H1 (cell line): Measurements from ENCODE around the gene EVI2B. TPM values are rescaled to one million over a fixed set of nuclear protein-coding genes. Genes with fewer than 3 reads are reported as not detected.

Experiments
- CTCF ChIA-PET: fragments of 300-600 bp; sonication (Branson Sonifier 250); formaldehyde crosslinking; loops from one replicate; lab custom pipeline; 2021; ENCODE audit not compliant: partially characterized antibody; lab: Charles Lee
- POLR2A ChIA-PET: fragments of 300-600 bp; sonication (Branson Sonifier 250); formaldehyde crosslinking; loops from one replicate; lab custom pipeline; 2021; ENCODE audit warnings: inconsistent platforms; ENCODE audit not compliant: partially characterized antibody; lab: Charles Lee
- DNase-seq, 2 experiments: peaks; one replicate each; pipeline versions ENCODE4 v3.0.0 to v3.0.0-alpha.2; 2010 to 2022; ENCODE audit warnings: low spot score in 2 of 2, low read depth in 1 of 2, mixed read lengths in 1 of 2
- FAIRE-seq: peaks from 2 replicates; lab custom pipeline; 2011; peaks lifted over from hg19 to GRCh38; lab: Jason Lieb, UNC
- H2AFZ ChIP-seq: 2 replicates; pipeline ENCODE4 v1.8.1; 2012; ENCODE audit warnings: low read length, inconsistent platforms
- H2AK5ac ChIP-seq: 2 replicates; pipeline ENCODE4 v1.6.1; 2013; ENCODE audit warnings: low read depth, low read length
- H2BK120ac ChIP-seq: replicated peaks from 2 replicates; pipeline ENCODE3; 2013; ENCODE audit warnings: low read depth, low read length, inconsistent platforms
- H2BK12ac ChIP-seq: 2 replicates; pipeline ENCODE4 v1.6.1; 2013; ENCODE audit warnings: low read depth, low read length
- H2BK15ac ChIP-seq: 2 replicates; pipeline ENCODE4 v1.6.1; 2013; ENCODE audit warnings: low read length
- H2BK20ac ChIP-seq: 2 replicates; pipeline ENCODE4 v1.6.1; 2013; ENCODE audit warnings: low read length
- H2BK5ac ChIP-seq: 2 replicates; pipeline ENCODE4 v1.6.1; 2013; ENCODE audit warnings: low read depth, low read length
- H3K14ac ChIP-seq: 2 replicates; pipeline ENCODE4 v1.6.1; 2013; ENCODE audit warnings: inconsistent platforms; ENCODE audit not compliant: insufficient read length
- H3K18ac ChIP-seq: 2 replicates; pipeline ENCODE4 v1.6.1; 2013; ENCODE audit warnings: low read length; ENCODE audit errors: extremely low read depth
- H3K23ac ChIP-seq: 2 replicates; pipeline ENCODE4 v1.6.1; 2013; ENCODE audit warnings: inconsistent platforms; ENCODE audit not compliant: insufficient read length
- H3K23me2 ChIP-seq: 2 replicates; pipeline ENCODE4 v1.6.1; 2013; ENCODE audit warnings: low read depth, low read length
- H3K27ac ChIP-seq: 2 replicates; pipeline ENCODE4 v1.6.1; 2011; ENCODE audit warnings: low read depth, low read length, inconsistent platforms
- H3K27me3 ChIP-seq, 4 experiments: replicated peaks in 1 of 4; 1 replicate in 1 of 4; 2 replicates in 3 of 4; pipeline versions ENCODE4 v1.6.1 to v1.8.1; 2011 to 2013; ENCODE audit warnings: low read length in 3 of 4, mild to moderate bottlenecking in 3 of 4, inconsistent platforms in 2 of 4, mixed read lengths in 2 of 4, moderate library complexity in 1 of 4; ENCODE audit not compliant: control insufficient read depth in 3 of 4, insufficient read depth in 3 of 4; ENCODE audit errors: extremely low read depth in 1 of 4
- H3K36me3 ChIP-seq, 4 experiments: 2 replicates each; pipeline versions ENCODE4 v1.6.1 to v1.8.1; 2011 to 2013; ENCODE audit warnings: mild to moderate bottlenecking in 4 of 4, low read length in 3 of 4, moderate library complexity in 2 of 4, control low read depth in 1 of 4, inconsistent platforms in 1 of 4; ENCODE audit not compliant: insufficient read depth in 4 of 4, control insufficient read depth in 2 of 4
- H3K4ac ChIP-seq: replicated peaks from 2 replicates; pipeline ENCODE3; 2013; ENCODE audit warnings: low read length, low read depth, mixed read lengths, inconsistent platforms; ENCODE audit not compliant: insufficient read length
- H3K4me1 ChIP-seq, 4 experiments: replicated peaks in 1 of 4; 1 replicate in 1 of 4; 2 replicates in 3 of 4; pipeline versions ENCODE4 v1.6.1 to v1.8.1; 2011 to 2013; ENCODE audit warnings: low read length in 3 of 4, inconsistent platforms in 2 of 4, mixed read lengths in 1 of 4; ENCODE audit not compliant: insufficient read depth in 4 of 4, control insufficient read depth in 3 of 4
- H3K4me2 ChIP-seq, 2 experiments: 2 replicates each; pipeline versions ENCODE4 v1.6.1 to v1.8.1; 2011 to 2013; ENCODE audit warnings: low read depth in 2 of 2, low read length in 2 of 2, control low read depth in 1 of 2, inconsistent platforms in 1 of 2, mild to moderate bottlenecking in 1 of 2; ENCODE audit not compliant: insufficient read depth in 1 of 2
- H3K4me3 ChIP-seq, 4 experiments: fragments of 200-600, 300-600 bp in 1 of 4; sonication (generic), shearing (Covaris generic), sonication (Bioruptor Twin) in 1 of 4; 2 replicates each; pipeline versions ENCODE4 v1.5.1 to v1.8.1; 2011 to 2016; ENCODE audit warnings: low read length in 4 of 4, low read depth in 3 of 4, control low read depth in 2 of 4, inconsistent platforms in 2 of 4, mild to moderate bottlenecking in 2 of 4, mixed read lengths in 1 of 4, moderate library complexity in 1 of 4; ENCODE audit not compliant: insufficient read depth in 2 of 4; ENCODE audit errors: extremely low read depth in 1 of 4
- H3K56ac ChIP-seq: replicated peaks from 2 replicates; pipeline ENCODE3; 2013; ENCODE audit warnings: low read depth, mild to moderate bottlenecking, mixed read lengths, low read length, inconsistent platforms; ENCODE audit not compliant: insufficient read length
- H3K79me1 ChIP-seq: 2 replicates; pipeline ENCODE4 v1.6.1; 2013; ENCODE audit warnings: low read depth, low read length, control low read depth
- H3K79me2 ChIP-seq, 2 experiments: 2 replicates each; pipeline versions ENCODE4 v1.6.1 to v1.8.1; 2012 to 2013; ENCODE audit warnings: low read length in 2 of 2, mild to moderate bottlenecking in 2 of 2, inconsistent platforms in 1 of 2; ENCODE audit not compliant: insufficient read depth in 2 of 2, control insufficient read depth in 1 of 2
- H3K9ac ChIP-seq, 4 experiments: replicated peaks in 1 of 4; 1 replicate in 1 of 4; 2 replicates in 3 of 4; pipeline versions ENCODE4 v1.6.1 to v1.8.1; 2011 to 2013; ENCODE audit warnings: low read depth in 3 of 4, low read length in 3 of 4, control low read depth in 2 of 4, mild to moderate bottlenecking in 2 of 4, moderate library complexity in 2 of 4, inconsistent platforms in 1 of 4; ENCODE audit errors: extremely low read depth in 1 of 4
- H3K9me3 ChIP-seq, 2 experiments: 2 replicates each; pipeline versions ENCODE4 v1.6.1 to v1.8.1; 2012 to 2013; ENCODE audit warnings: mild to moderate bottlenecking in 2 of 2, moderate library complexity in 2 of 2, control low read depth in 1 of 2, inconsistent platforms in 1 of 2, low read depth in 1 of 2, low read length in 1 of 2, mixed read lengths in 1 of 2; ENCODE audit not compliant: insufficient read depth in 2 of 2
- H4K20me1 ChIP-seq, 2 experiments: replicated peaks in 1 of 2; 2 replicates each; pipeline versions ENCODE3 to v1.8.1; 2011 to 2013; ENCODE audit warnings: inconsistent platforms in 2 of 2, low read length in 2 of 2, mild to moderate bottlenecking in 1 of 2; ENCODE audit not compliant: insufficient read depth in 2 of 2, control insufficient read depth in 1 of 2
- H4K5ac ChIP-seq: 2 replicates; pipeline ENCODE4 v1.6.1; 2013; ENCODE audit warnings: low read length, low read depth, mixed read lengths, inconsistent platforms; ENCODE audit not compliant: insufficient read length
- H4K8ac ChIP-seq: 2 replicates; pipeline ENCODE4 v1.8.0; 2013; ENCODE audit warnings: mild to moderate bottlenecking, moderate library complexity, low read length, inconsistent platforms; ENCODE audit not compliant: insufficient read depth; ENCODE audit errors: extremely low read depth
- H4K91ac ChIP-seq: replicated peaks from 2 replicates; pipeline ENCODE3; 2013; ENCODE audit warnings: low read length, mixed read lengths, inconsistent platforms; ENCODE audit not compliant: insufficient read length
- BRCA1 ChIP-seq: IDR thresholded peaks from 2 replicates; pipeline ENCODE4 v1.6.1; 2012; ENCODE audit warnings: low read depth, low read length, improper control_type of control experiment
- CBX8 ChIP-seq: fragments of 300-800, 300-1000 bp; sonication (generic); IDR thresholded peaks from 2 replicates; pipeline ENCODE4 v1.7.1; 2016; ENCODE audit warnings: low read depth, low read length, borderline replicate concordance
- CHD1 ChIP-seq: IDR thresholded peaks from 2 replicates; pipeline ENCODE4 v1.6.1; 2012; ENCODE audit warnings: low read depth, low read length, improper control_type of control experiment
- HDAC2 ChIP-seq, 2 experiments: fragments of 300-600 bp in 1 of 2; sonication (generic) in 1 of 2; IDR thresholded peaks; 2 replicates each; pipeline ENCODE4 v1.6.1; 2011 to 2012; ENCODE audit warnings: low read depth in 2 of 2, low read length in 2 of 2, mild to moderate bottlenecking in 2 of 2, moderate library complexity in 2 of 2, borderline replicate concordance in 1 of 2, inconsistent platforms in 1 of 2
- WGBS, 2 experiments: shearing (Covaris generic) in 1 of 2; methylation state at CpG; one replicate each; pipeline versions ENCODE4 v1.1.6 to v1.1.7; 2013 to 2015; ENCODE audit warnings: low lambda C conversion rate in 2 of 2, mixed read lengths in 2 of 2, inconsistent platforms in 1 of 2, low coverage in 1 of 2, missing lambda C conversion rate in 1 of 2; ENCODE audit not compliant: insufficient replicate concordance in 2 of 2, insufficient coverage in 1 of 2, insufficient read length in 1 of 2; ENCODE audit errors: extremely low coverage in 1 of 2, missing lambda C conversion rate in 1 of 2; 5-methylcytosine and 5-hydroxymethylcytosine counted together
- polyA plus RNA-seq, 7 experiments: library from polyadenylated mRNA; depleted of rRNA in 3 of 7; stranded (reverse) in 5 of 7; unstranded in 2 of 7; fragments of >200 nt in 5 of 7; fragments of 200-250 nt in 2 of 7; gene quantifications; 1 replicate in 5 of 7; 2 replicates in 1 of 7; 4 replicates in 1 of 7; pipeline versions ENCODE4 v1.2.1 to v1.2.3, GENCODE V29; 2011 to 2013; ENCODE audit warnings: missing spikeins in 2 of 7, mixed read lengths in 2 of 7
- total RNA-seq: library from RNA; stranded (reverse); fragmentation: NEBNext Ultra II Directional; extraction: Animal tissue kit (Norgen Biotek cat#: 25700); gene quantifications from 2 replicates; pipeline ENCODE4 v1.2.1, GENCODE V29; 2021

The EVI2B gene
- total and polyA plus RNA-seq, 2 of the 8 experiments (the other 6 are each of a cell fraction or from before 2014, with no cell fraction given) = not detected

DNA sequence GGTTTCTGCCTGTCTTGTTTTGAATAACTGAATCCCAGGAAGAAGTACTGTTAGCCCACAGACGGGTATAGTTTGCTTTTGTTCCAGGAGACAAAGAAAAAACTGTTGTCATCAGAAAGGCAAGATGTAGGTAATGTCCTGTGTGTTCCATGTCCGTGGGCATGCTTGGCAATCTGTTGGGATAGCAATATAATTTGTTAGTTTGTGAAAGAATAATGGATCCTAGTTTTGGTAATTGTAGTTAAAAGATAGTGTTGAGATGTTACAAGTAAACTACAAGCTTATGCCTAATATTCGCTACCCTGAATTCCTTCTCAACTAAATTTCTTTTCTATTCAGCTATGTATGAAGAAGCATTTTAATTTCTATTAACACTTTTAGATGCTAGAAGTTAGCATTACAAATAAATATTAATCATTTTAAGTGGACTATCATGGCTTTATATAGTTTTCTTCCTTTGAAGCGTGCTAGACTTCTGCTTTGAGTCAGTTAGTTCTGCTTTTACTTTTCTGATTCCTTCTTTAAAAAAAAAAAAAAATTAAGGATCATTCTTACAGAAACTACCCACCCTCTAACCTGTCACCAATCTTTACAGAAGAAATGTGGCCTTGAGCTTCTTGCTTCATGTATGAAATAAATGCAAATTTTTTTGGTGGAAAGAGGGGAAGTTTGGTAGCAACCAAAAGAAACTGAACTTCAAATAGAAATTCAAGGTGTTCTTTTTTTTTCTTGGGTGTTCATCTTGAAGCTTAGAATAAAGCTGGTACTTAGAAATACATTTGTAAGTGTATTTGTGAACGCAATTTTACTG, 5.2 kb upstream of the EVI2B start:
- FAIRE-seq (peak; percentile 13), DNase-seq (no peak)
- Histone ChIP-seq H3K14ac (no peak overlapping the region), H4K91ac (no peak overlapping the region), H2AFZ (no peak overlapping the region), H3K23me2 (no peaks in the 10 kb centered on the region), H2BK20ac (no peak overlapping the region), H3K56ac (no peak overlapping the region), H3K4ac (no peak overlapping the region), H3K4me2 (no peak overlapping the region), H2BK5ac (no peak overlapping the region), H2BK15ac (no peak overlapping the region), H4K5ac (no peak overlapping the region), H3K79me2 (no peaks in the 10 kb centered on the region), H3K4me1 (0 out of 7 replicates have a peak, but pooled peaks cover 0 to 4% (median 0%) of the 10 kb centered on the region in 4 experiments), H3K79me1 (no peaks in the 10 kb centered on the region), H3K27me3 (no peaks in the 10 kb centered on the region), H3K27ac (no peak overlapping the region), H3K36me3 (no peaks in the 10 kb centered on the region), H3K4me3 (no peak overlapping the region), H2AK5ac (no peak overlapping the region), H3K18ac (no peak overlapping the region), H2BK120ac (no peak overlapping the region), H2BK12ac (no peak overlapping the region), H3K23ac (no peak overlapping the region), H3K9me3 (no peaks in the 10 kb centered on the region), H4K8ac (no peak overlapping the region), H4K20me1 (no peaks in the 10 kb centered on the region), H3K9ac (no peak overlapping the region)
- TF ChIP-seq CHD1 = no peak
- TF ChIP-seq CBX8 = no peak
- no peak for TF ChIP-seq HDAC2 (IDR thresholded peaks at IDR 0.05; ENCODE audit: borderline replicate concordance in 1 of 2, low read depth in 2 of 2, low read length in 2 of 2)
- no peak for TF ChIP-seq BRCA1
- ChIA-PET POLR2A (no interaction called here), CTCF (interaction anchor here (0.6 to 1.2 kb wide), 2 partner anchors 53 to 1004 kb away, joined by 3 read pairs; no protein-coding TSS in a partner anchor)
- 79% methylated on average over 5 of the region's 5 CpGs; no CpG with 5 or more reads in 1 of the 2 experiments for WGBS, 2 experiments
